SH-SY5Y (cell line): ENCODE data around the gene OSBPL1A.

Experiments used
- GATA2 ChIP-seq: IDR thresholded peaks from 2 replicates; pipeline ENCODE4 v1.6.1; 2011; ENCODE audit warnings: mild to moderate bottlenecking, low read depth, low read length
- GATA3 ChIP-seq: IDR thresholded peaks from 2 replicates; pipeline ENCODE4 v1.6.1; 2011; ENCODE audit warnings: low read depth, mild to moderate bottlenecking, low read length, moderate library complexity

DNA sequence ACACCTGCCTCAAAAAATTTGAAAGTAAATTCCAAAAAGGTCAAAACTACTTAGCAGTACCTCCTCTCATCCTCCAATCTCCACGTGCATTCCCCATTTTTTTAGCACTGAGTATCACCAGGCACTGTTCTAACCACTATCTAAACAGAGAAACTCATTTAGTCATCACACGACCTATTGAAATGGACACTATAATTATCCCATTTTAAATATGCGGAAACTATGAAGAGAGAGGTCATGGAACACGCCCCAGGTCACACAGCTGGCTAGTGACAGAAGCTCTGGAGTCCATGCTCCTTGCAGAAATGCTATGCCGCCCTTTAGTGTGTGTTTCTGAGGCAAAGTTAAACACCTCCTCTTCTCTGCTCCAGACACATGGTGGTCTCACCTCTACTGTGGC lies 159.2 kb downstream of the OSBPL1A start:
- no peak for TF ChIP-seq GATA2
- TF ChIP-seq GATA3 = no peak
